SU-DHL-6 (cell line): ENCODE measurements around the gene KPRP.

ENCODE experiments used
- H2AFZ ChIP-seq: fragments of 200-600 bp; sonication (generic); 2 replicates; pipeline ENCODE4 v1.6.1; 2014; ENCODE audit warnings: low read depth, mild to moderate bottlenecking, moderate library complexity, mixed read lengths, antibody characterized with exemption, low read length; ENCODE audit not compliant: severe bottlenecking
- H3F3A ChIP-seq: fragments of 200-600 bp; shearing (Covaris generic); 2 replicates; pipeline ENCODE4 v1.6.0; 2016; ENCODE audit warnings: antibody characterized with exemption, mild to moderate bottlenecking; ENCODE audit not compliant: insufficient read depth
- H3K27ac ChIP-seq: fragments of 200-600 bp; sonication (generic); 2 replicates; pipeline ENCODE4 v1.5.1; 2016; ENCODE audit warnings: low read depth, mild to moderate bottlenecking, low read length, moderate library complexity, mixed read lengths
- H3K27me3 ChIP-seq: fragments of 200-600 bp; sonication (generic), shearing (Covaris generic); 2 replicates; pipeline ENCODE4 v1.6.0; 2014; ENCODE audit warnings: mild to moderate bottlenecking, low read length
- H3K36me3 ChIP-seq: fragments of 200-600 bp; sonication (generic); 2 replicates; pipeline ENCODE4 v1.6.1; 2014; ENCODE audit warnings: mild to moderate bottlenecking, low read length, mixed read lengths
- H3K4me2 ChIP-seq: fragments of 300-600, 200-600 bp; shearing (Covaris generic), sonication (generic); 2 replicates; pipeline ENCODE4 v1.6.0; 2014; ENCODE audit warnings: low read length, low read depth, mild to moderate bottlenecking; ENCODE audit not compliant: poor library complexity, severe bottlenecking
- H3K4me3 ChIP-seq: fragments of 200-600 bp; sonication (generic); 2 replicates; pipeline ENCODE4 v1.5.1; 2014; ENCODE audit warnings: antibody characterized with exemption, low read length, mild to moderate bottlenecking, mixed read lengths; ENCODE audit not compliant: insufficient read depth, poor library complexity, severe bottlenecking
- H3K79me2 ChIP-seq: fragments of 200-600 bp; sonication (generic); 2 replicates; pipeline ENCODE4 v1.6.1; 2014; ENCODE audit warnings: mild to moderate bottlenecking, low read length, moderate library complexity; ENCODE audit not compliant: insufficient read depth
- H3K9ac ChIP-seq: fragments of 200-600 bp; sonication (generic); 2 replicates; pipeline ENCODE4 v1.7.0; 2014; ENCODE audit warnings: mild to moderate bottlenecking, low read length
- H3K9me2 ChIP-seq: fragments of 200-600 bp; sonication (generic); replicated peaks from 2 replicates; pipeline ENCODE4 v1.6.1; 2014; ENCODE audit warnings: low read length; ENCODE audit not compliant: insufficient read depth
- H3K9me3 ChIP-seq: fragments of 200-600 bp; sonication (generic); 2 replicates; pipeline ENCODE4 v1.6.1; 2014; ENCODE audit warnings: low read length, mixed read lengths; ENCODE audit not compliant: insufficient read depth
- H4K20me1 ChIP-seq: fragments of 200-600 bp; sonication (generic); 2 replicates; pipeline ENCODE4 v1.6.1; 2014; ENCODE audit warnings: low read depth, mild to moderate bottlenecking, antibody characterized with exemption, low read length, moderate library complexity, mixed read lengths
- CTCF ChIP-seq: fragments of 200-600 bp; sonication (generic); IDR thresholded peaks from one replicate; pipeline ENCODE4 v1.5.1; 2017; ENCODE audit warnings: antibody characterized with exemption, mild to moderate bottlenecking, low read length, moderate library complexity; ENCODE audit not compliant: insufficient read depth, poor library complexity, severe bottlenecking
- EZH2phosphoT487 ChIP-seq: fragments of 200-600 bp; sonication (generic), shearing (Covaris generic); conservative IDR thresholded peaks from 2 replicates; pipeline ENCODE4 v1.6.1; 2018; ENCODE audit warnings: mild to moderate bottlenecking, antibody characterized with exemption, low read length, moderate library complexity, mixed read lengths

The KPRP gene

GRCh38 chr1:152752225-152752624 lies 5.6 kb upstream of the KPRP start:
- no peaks in the 10 kb centered on the region for H3K9me3 ChIP-seq

GRCh38 chr1:152753586-152753985 lies 4.2 kb upstream of the KPRP start:
- Histone ChIP-seq H3K4me2 (no peak overlapping the region), H3K9me3 (no peaks in the 10 kb centered on the region), H3F3A (no peaks in the 10 kb centered on the region), H3K9ac (no peak overlapping the region), H3K36me3 (no peaks in the 10 kb centered on the region), H3K4me3 (no peak overlapping the region), H3K79me2 (no peaks in the 10 kb centered on the region), H3K27me3 (no peaks in the 10 kb centered on the region), H2AFZ (no peak overlapping the region), H3K27ac (no peak overlapping the region), H3K9me2 (no peaks in the 10 kb centered on the region), H4K20me1 (no peaks in the 10 kb centered on the region)
- TF ChIP-seq EZH2phosphoT487, result no peak
- no peak for TF ChIP-seq CTCF

More at GRCh38 chr1:152752225-152752624, 5.6 kb upstream of the KPRP start:
- Histone ChIP-seq H2AFZ (no peak overlapping the region), H3K27me3 (no peaks in the 10 kb centered on the region), H3K9ac (no peak overlapping the region), H3K4me3 (no peak overlapping the region), H3K79me2 (no peaks in the 10 kb centered on the region), H3K27ac (no peak overlapping the region), H3K4me2 (no peak overlapping the region), H3K36me3 (no peaks in the 10 kb centered on the region), H3K9me2 (no peaks in the 10 kb centered on the region), H4K20me1 (no peaks in the 10 kb centered on the region), H3F3A (no peaks in the 10 kb centered on the region)
- TF ChIP-seq EZH2phosphoT487 (no peak), CTCF (no peak)

- no peak overlapping the region for H3K9ac ChIP-seq
- H3K79me2 ChIP-seq, result no peaks in the 10 kb centered on the region
- H3K27me3 ChIP-seq, result no peaks in the 10 kb centered on the region
- H3F3A ChIP-seq, result no peaks in the 10 kb centered on the region
- no peaks in the 10 kb centered on the region for H3K36me3 ChIP-seq
- no peaks in the 10 kb centered on the region for H4K20me1 ChIP-seq
- no peaks in the 10 kb centered on the region for H3K9me2 ChIP-seq
- H3K9me3 ChIP-seq, result no peaks in the 10 kb centered on the region
- no peak for TF ChIP-seq EZH2phosphoT487
- no peak overlapping the region for H3K4me3 ChIP-seq
- no peak overlapping the region for H3K27ac ChIP-seq
- no peak overlapping the region for H3K4me2 ChIP-seq
- H2AFZ ChIP-seq, result no peak overlapping the region
Measured at GRCh38 chr1:152756872-152757271, 953 bp upstream of the KPRP start.

- Histone ChIP-seq H4K20me1 (no peaks in the 10 kb centered on the region), H3K9me2 (no peaks in the 10 kb centered on the region), H3K27me3 (no peaks in the 10 kb centered on the region), H3K4me2 (no peak overlapping the region), H3K27ac (no peak overlapping the region), H3K9me3 (no peaks in the 10 kb centered on the region), H3K79me2 (no peaks in the 10 kb centered on the region), H3F3A (no peaks in the 10 kb centered on the region), H2AFZ (no peak overlapping the region), H3K4me3 (no peak overlapping the region), H3K36me3 (no peaks in the 10 kb centered on the region), H3K9ac (no peak overlapping the region)
- TF ChIP-seq EZH2phosphoT487, result no peak
Measured at GRCh38 chr1:152758636-152759035, 811 bp downstream of the KPRP start.
